Psoas muscle (tissue), 8 donors: Measurements from ENCODE around the gene TLE3. TPM values are rescaled to one million over a fixed set of nuclear protein-coding genes. Genes with fewer than 3 reads are reported as not detected.

Source experiments
- ATAC-seq, 4 donors: fragments of 200-7000 bp; cut with Tn5 transposase; one replicate each; pipeline ENCODE4 v1.9.1; 2020; ENCODE audit warnings: moderate library complexity in 3 of 4, mild to moderate bottlenecking in 2 of 4
- DNase-seq, 2 donors: peaks; one replicate each; pipeline ENCODE4 v3.0.0-alpha.2; 2020
- H3K27ac ChIP-seq: fragments of 200-600 bp; one replicate; pipeline ENCODE4 v1.8.0; 2022
- H3K27me3 ChIP-seq, 3 donors: fragments of 200-600 bp in 1 of 3; one replicate each; pipeline versions ENCODE4 v1.6.1 to v1.8.0; 2013 to 2022; ENCODE audit warnings: low read length in 2 of 3, mild to moderate bottlenecking in 2 of 3, moderate library complexity in 1 of 3; ENCODE audit not compliant: insufficient read depth in 3 of 3
- H3K36me3 ChIP-seq, 2 donors: fragments of 200-600 bp in 1 of 2; one replicate each; pipeline versions ENCODE4 v1.6.1 to v1.8.0; 2013 to 2022; ENCODE audit warnings: low read depth in 1 of 2, mild to moderate bottlenecking in 1 of 2, moderate library complexity in 1 of 2; ENCODE audit not compliant: insufficient read depth in 1 of 2
- H3K4me1 ChIP-seq: fragments of 200-600 bp; one replicate; pipeline ENCODE4 v1.8.0; 2022
- H3K4me3 ChIP-seq: fragments of 200-600 bp; one replicate; pipeline ENCODE4 v1.8.0; 2022; ENCODE audit warnings: mild to moderate bottlenecking
- H3K9me3 ChIP-seq: fragments of 200-600 bp; one replicate; pipeline ENCODE4 v1.8.0; 2022
- CTCF ChIP-seq: fragments of 200-600 bp; IDR thresholded peaks from one replicate; pipeline ENCODE4 v1.8.0; 2022; ENCODE audit warnings: antibody characterized with exemption
- WGBS, 3 donors: extraction: QIAGEN DNeasy Blood & Tissue Kit; methylation state at CpG; one replicate each; pipeline versions ENCODE4 v1.1.6 to v1.1.7; 2013; 5-methylcytosine and 5-hydroxymethylcytosine counted together
- intact Hi-C, 2 donors: fragments of 100-400 bp; cut with DNase I; formaldehyde crosslinking; loops; one replicate each; pipeline versions ENCODE4 v1.11.0 to v1.14.2; 2022
- polyA plus RNA-seq, 3 donors: library from polyadenylated mRNA; stranded (reverse); fragments of 200-250 nt; gene quantifications; one replicate each; pipeline ENCODE4 v1.2.3, GENCODE V29; 2013
- total RNA-seq, 4 donors: library from RNA; stranded (reverse); fragmentation: NEBNext Ultra II Directional in 2 of 4; extraction: Animal tissue kit (Norgen Biotek cat#: 25700) in 2 of 4; gene quantifications; one replicate each; pipeline versions ENCODE4 v1.2.1 to v1.2.4, GENCODE V29; 2021 to 2023
- donor health status: healthy with polysubstance abuse.
- donor health status: DM: no; HTN: no; CAD: no; lungs with moderate emphysema.
- donor health status: Bipolar disorder and iron deficiency.
- donor health status: healthy.
- donor health status: DM: yes; HTN: yes; CAD: no.
- donor health status: DM: no; HTN: no; CAD: no.
- donor health status: DM: no; HTN: no; CAD: no.
- donor health status: DM: yes; HTN: yes; CAD: no.

TLE3 gene
- total and polyA plus RNA-seq, 7 donors = 4.3 to 59.9 (median 10.8) TPM

DNA sequence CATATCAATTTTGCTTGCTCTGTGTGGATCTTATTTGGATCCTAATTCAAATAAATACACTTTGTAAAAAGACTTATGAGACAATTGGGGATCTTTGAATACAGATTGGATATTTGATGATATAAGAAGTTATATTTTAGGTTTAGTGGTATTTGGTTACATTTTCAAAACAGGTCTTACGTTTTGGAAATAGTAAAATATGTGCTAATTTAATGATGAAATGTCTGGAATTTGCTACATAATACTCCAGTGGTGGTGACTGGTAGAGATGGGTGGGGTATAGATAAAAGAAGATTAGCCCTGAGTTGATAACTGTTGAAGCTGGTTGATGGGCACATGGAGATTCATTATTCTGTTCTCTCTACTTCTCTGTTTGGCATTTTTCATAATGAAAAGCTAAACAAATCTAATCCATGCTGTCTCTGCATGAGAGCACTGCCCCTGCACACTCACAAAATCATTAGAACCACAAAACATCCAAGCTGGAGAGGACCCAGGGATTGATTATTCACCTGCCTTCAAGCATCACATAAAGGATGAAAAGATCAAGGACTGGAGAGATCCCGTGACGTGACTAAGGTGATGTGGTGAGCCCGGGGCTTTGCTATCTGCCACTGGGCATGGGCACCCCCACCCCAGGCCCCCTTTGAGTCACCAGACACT lies 58.9 kb downstream of the TLE3 start:
- 76 to 79% (median 78%) methylated on average over 4 of the region's 4 CpGs for WGBS, 3 donors
- intact Hi-C loops = no loop called here

GRCh38 chr15:70037292-70037640 lies 60.5 kb downstream of the TLE3 start:
- 93 to 99% (median 94%) methylated on average over 2 of the region's 2 CpGs for WGBS, 3 donors
- TF ChIP-seq CTCF = no peak
- Histone ChIP-seq H3K4me3 (no peak overlapping the region), H3K27me3 (peaks cover 0 to 15% (median 0%) of the 10 kb centered on the region in 3 donors), H3K4me1 (no peaks in the 10 kb centered on the region), H3K9me3 (no peaks in the 10 kb centered on the region), H3K36me3 (no peaks in the 10 kb centered on the region), H3K27ac (no peak overlapping the region)
- no peak for DNase-seq
- ATAC-seq = no peak
- intact Hi-C loops = no loop called here

More for the DNA sequence above, 58.9 kb downstream of the TLE3 start:
- ATAC-seq (no peak), DNase-seq (no peak)
- no peaks in the 10 kb centered on the region for H3K9me3 ChIP-seq
- H3K4me3 ChIP-seq = no peak overlapping the region
- no peak overlapping the region for H3K27ac ChIP-seq
- no peaks in the 10 kb centered on the region for H3K36me3 ChIP-seq
- H3K27me3 ChIP-seq = no peaks in the 10 kb centered on the region
- no peaks in the 10 kb centered on the region for H3K4me1 ChIP-seq
- no peak for TF ChIP-seq CTCF

DNA sequence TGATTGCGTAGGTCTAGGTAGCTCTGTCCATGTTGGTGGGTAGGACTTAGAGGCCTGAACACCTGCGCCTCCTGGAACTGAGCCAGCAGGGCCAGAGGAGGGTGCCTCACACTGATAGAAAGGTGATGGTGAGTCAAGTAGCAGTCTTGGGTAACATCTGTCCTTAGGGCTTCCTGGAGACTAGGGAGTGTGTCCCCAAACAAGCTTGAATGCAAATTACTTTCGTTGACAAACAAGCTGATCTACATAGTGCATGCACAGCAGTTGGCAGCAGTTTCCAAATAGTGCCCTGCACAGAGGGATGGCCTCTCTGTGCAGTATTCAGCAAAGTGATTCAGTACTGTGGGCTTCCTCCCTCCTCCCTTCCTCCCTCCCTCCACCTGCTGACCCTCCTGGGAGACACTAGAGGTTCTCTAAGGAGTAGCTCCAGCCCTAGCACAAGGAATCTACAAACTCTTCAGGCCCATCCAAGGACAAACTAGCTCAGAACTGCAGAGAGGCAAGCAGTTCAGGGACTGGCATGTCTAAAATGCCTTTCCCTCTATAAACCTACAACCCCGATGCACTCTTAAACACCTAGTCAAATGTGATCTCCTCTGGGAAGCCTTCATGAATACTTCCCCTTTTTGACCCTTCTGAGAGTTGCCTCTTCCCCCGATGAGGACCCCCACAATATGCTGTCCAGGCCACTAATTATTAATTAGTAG lies 61.0 kb downstream of the TLE3 start:
- H3K27ac ChIP-seq = no peak overlapping the region
- intact Hi-C loops = no loop called here
- H3K4me1 ChIP-seq = no peaks in the 10 kb centered on the region
- H3K36me3 ChIP-seq = no peaks in the 10 kb centered on the region
- DNase-seq (no peak), ATAC-seq (peak in 1 of 4 donors; percentile 29)
- H3K9me3 ChIP-seq = no peaks in the 10 kb centered on the region
- no peak for TF ChIP-seq CTCF
- H3K4me3 ChIP-seq = no peak overlapping the region
- H3K27me3 ChIP-seq = peaks cover 0 to 15% (median 0%) of the 10 kb centered on the region in 3 donors
- 74 to 86% (median 84%) methylated on average over 5 of the region's 5 CpGs for WGBS, 3 donors

- H3K36me3 ChIP-seq = no peaks in the 10 kb centered on the region
- intact Hi-C loops = no loop called here
- no peak for DNase-seq
- H3K27me3 ChIP-seq = peaks cover 0 to 15% (median 0%) of the 10 kb centered on the region in 3 donors
- H3K4me1 ChIP-seq = no peaks in the 10 kb centered on the region
- H3K27ac ChIP-seq = no peak overlapping the region
- no peak for ATAC-seq
- TF ChIP-seq CTCF = no peak
- H3K4me3 ChIP-seq = no peak overlapping the region
- WGBS, 3 donors = 81 to 100% (median 94%) methylated on average over 6 of the region's 6 CpGs
- no peaks in the 10 kb centered on the region for H3K9me3 ChIP-seq
Measured at GRCh38 chr15:70035719-70036077, 62.0 kb downstream of the TLE3 start.
